Endodermal cell (in vitro differentiated cells): Measurements from ENCODE around the gene TDRD3. TPM values are rescaled to one million over a fixed set of nuclear protein-coding genes. Genes with fewer than 3 reads are reported as not detected.

ENCODE experiments used
- DNase-seq: peaks from one replicate; pipeline ENCODE4 v3.0.0-alpha.2; 2017
- H3K27ac ChIP-seq: 2 replicates; pipeline ENCODE4 v1.5.1; 2013; ENCODE audit warnings: mild to moderate bottlenecking, low read depth, low read length, moderate library complexity
- H3K27me3 ChIP-seq: 2 replicates; pipeline ENCODE4 v1.6.1; 2013; ENCODE audit warnings: mild to moderate bottlenecking, low read length, moderate library complexity; ENCODE audit not compliant: insufficient read depth, control insufficient read depth, poor library complexity, severe bottlenecking
- H3K36me3 ChIP-seq: 2 replicates; pipeline ENCODE4 v1.7.0; 2013; ENCODE audit warnings: mild to moderate bottlenecking, low read length, moderate library complexity; ENCODE audit not compliant: control insufficient read depth, insufficient read depth
- H3K4me1 ChIP-seq: one replicate; pipeline ENCODE4 v1.7.0; 2013; ENCODE audit warnings: low read length; ENCODE audit not compliant: control insufficient read depth, insufficient read depth
- H3K4me3 ChIP-seq: 2 replicates; pipeline ENCODE4 v1.5.1; 2013; ENCODE audit warnings: mild to moderate bottlenecking, low read length, moderate library complexity
- H3K9ac ChIP-seq: 2 replicates; pipeline ENCODE4 v1.6.1; 2013; ENCODE audit warnings: mild to moderate bottlenecking, low read length, moderate library complexity; ENCODE audit not compliant: poor library complexity, severe bottlenecking; ENCODE audit errors: extremely low read depth
- H3K9me3 ChIP-seq: 2 replicates; pipeline ENCODE4 v1.6.1; 2013; ENCODE audit warnings: mild to moderate bottlenecking, low read length, moderate library complexity; ENCODE audit not compliant: control insufficient read depth
- H3K27ac Mint-ChIP-seq: 2 replicates; pipeline ENCODE4 v1.8.0; 2020; ENCODE audit warnings: mixed read lengths
- H3K27me3 Mint-ChIP-seq: 2 replicates; pipeline ENCODE4 v1.8.0; 2021; ENCODE audit warnings: mild to moderate bottlenecking, mixed read lengths; ENCODE audit not compliant: insufficient read depth
- H3K36me3 Mint-ChIP-seq: 2 replicates; pipeline ENCODE4 v1.8.0; 2020; ENCODE audit warnings: low read depth, mixed read lengths
- H3K4me1 Mint-ChIP-seq: 2 replicates; pipeline ENCODE4 v1.8.0; 2020; ENCODE audit warnings: mixed read lengths
- H3K4me3 Mint-ChIP-seq: 2 replicates; pipeline ENCODE4 v1.8.0; 2020; ENCODE audit warnings: mild to moderate bottlenecking, moderate library complexity, mixed read lengths
- H3K9me3 Mint-ChIP-seq: 2 replicates; pipeline ENCODE4 v1.8.0; 2020; ENCODE audit warnings: mild to moderate bottlenecking, mixed read lengths
- CTCF ChIP-seq: fragments of 200-600 bp; sonication (generic); conservative IDR thresholded peaks from 2 replicates; pipeline ENCODE4 v1.5.0; 2021; ENCODE audit warnings: antibody characterized with exemption, mild to moderate bottlenecking
- WGBS, 2 experiments: methylation state at CpG; one replicate each; pipeline versions ENCODE4 v1.1.5 to v1.1.7; 2013; ENCODE audit warnings: missing lambda C conversion rate in 2 of 2, mixed read lengths in 1 of 2; ENCODE audit not compliant: insufficient coverage in 1 of 2, insufficient read length in 1 of 2; 5-methylcytosine and 5-hydroxymethylcytosine counted together
- long read RNA-seq, 4 experiments: library from polyadenylated mRNA in 2 of 4; library from RNA in 1 of 4; library from capped mRNA in 1 of 4; stranded (forward) in 3 of 4; unstranded in 1 of 4; transcript quantifications; one replicate each; pipeline ENCODE4 v2.0.0, GENCODE V29; 2020 to 2021; ENCODE audit warnings: inconsistent platforms in 1 of 4
- polyA plus RNA-seq, 2 experiments: library from polyadenylated mRNA; stranded (reverse); fragments of 50-300 nt; gene quantifications; one replicate each; pipeline ENCODE4 v1.2.3, GENCODE V29; 2013
- total RNA-seq, 2 donors: library from RNA; stranded (reverse); fragmentation: NEBNext Ultra II Directional in 1 of 2; extraction: Animal tissue kit (Norgen Biotek cat#: 25700) in 1 of 2; gene quantifications; 2 replicates in 1 of 2; 3 replicates in 1 of 2; pipeline ENCODE4 v1.2.1, GENCODE V29; 2021

TDRD3 gene
- total RNA-seq: 10 to 100 TPM; 25.3 to 36.1 TPM
- 24.7 TPM for polyA plus RNA-seq (2013, experiment 1 of 2)
- polyA plus RNA-seq (2013, experiment 2 of 2): 23.7 TPM
- long read RNA-seq, experiment 1, partial matches to known transcripts: 3 of 5 reads
- long read RNA-seq, experiment 1, other reads (novel, unspliced or antisense): 2 of 5 reads
- long read RNA-seq, experiment 2, partial matches to known transcripts: 7 of 19 reads
- long read RNA-seq, experiment 2, other reads (novel, unspliced or antisense): 10 of 19 reads
- long read RNA-seq, experiment 3, partial matches to known transcripts: 11 of 24 reads
- long read RNA-seq, experiment 3, other reads (novel, unspliced or antisense): 12 of 24 reads
- long read RNA-seq, experiment 4, partial matches to known transcripts: 29 of 41 reads
- long read RNA-seq, experiment 4, other reads (novel, unspliced or antisense): 11 of 41 reads

GRCh38 chr13:60396783-60397703 is at the start of gene TDRD3:
Gene TDRD3, plus strand, starts transcription at chr13:60397220. Its CDS starts 145 bp downstream, at chr13:60397365.
- Mint-ChIP-seq H3K9me3 (no peaks in the 10 kb centered on the region), H3K4me3 (peak within 1 kb of the TSS; percentile 82), H3K4me1 (peaks cover 45% of the 10 kb centered on the region), H3K27ac (peak within 1 kb of the TSS; percentile 97), H3K27me3 (no peaks in the 10 kb centered on the region), H3K36me3 (no peaks in the 10 kb centered on the region)
- peak; percentile 94 for DNase-seq
- Histone ChIP-seq H3K4me3 (peak within 1 kb of the TSS; percentile 87), H3K9me3 (no peaks in the 10 kb centered on the region), H3K4me1 (peaks cover 10% of the 10 kb centered on the region), H3K9ac (peak within 1 kb of the TSS; percentile 67), H3K36me3 (no peaks in the 10 kb centered on the region), H3K27me3 (no peaks in the 10 kb centered on the region), H3K27ac (peak within 1 kb of the TSS; percentile 81)
- peak; percentile 90 for TF ChIP-seq CTCF
- 0% methylated on average over 12 to 82 of the region's 84 CpGs for WGBS, 2 experiments

- peaks cover 4% of the 10 kb centered on the region for H3K9me3 Mint-ChIP-seq
- 90 to 100% methylated on average over 2 of the region's 2 CpGs for WGBS, 2 experiments
These were observed 49.3 kb upstream of the TDRD3 start for GRCh38 chr13:60347690-60348089.

More at GRCh38 chr13:60347690-60348089, 49.3 kb upstream of the TDRD3 start:
- Histone ChIP-seq H3K9me3 (peaks cover 8% of the 10 kb centered on the region), H3K4me1 (peaks cover 7% of the 10 kb centered on the region), H3K9ac (no peak overlapping the region), H3K36me3 (no peaks in the 10 kb centered on the region), H3K27me3 (no peaks in the 10 kb centered on the region), H3K27ac (no peak overlapping the region), H3K4me3 (no peak overlapping the region)
- TF ChIP-seq CTCF: no peak
- Mint-ChIP-seq H3K27me3 (peaks cover 3% of the 10 kb centered on the region), H3K4me1 (peaks cover 13% of the 10 kb centered on the region), H3K4me3 (no peak overlapping the region), H3K36me3 (no peaks in the 10 kb centered on the region), H3K27ac (peak overlapping the region; percentile 32)
- DNase-seq: no peak
